ENCODE measurements around the gene NIPBL.

NIPBL gene

GRCh38 chr5:37055383-37055990 lies 178.9 kb downstream of the NIPBL start:
- H3K4me3 ChIP-seq (ENCODE audit: low read depth, low read length, poor library complexity, severe bottlenecking), result no peak overlapping the region
- no peak for TF ChIP-seq EZH2 (IDR thresholded peaks at IDR 0.05; ENCODE audit: borderline replicate concordance, low read length)
- TF ChIP-seq, protein P1, sequence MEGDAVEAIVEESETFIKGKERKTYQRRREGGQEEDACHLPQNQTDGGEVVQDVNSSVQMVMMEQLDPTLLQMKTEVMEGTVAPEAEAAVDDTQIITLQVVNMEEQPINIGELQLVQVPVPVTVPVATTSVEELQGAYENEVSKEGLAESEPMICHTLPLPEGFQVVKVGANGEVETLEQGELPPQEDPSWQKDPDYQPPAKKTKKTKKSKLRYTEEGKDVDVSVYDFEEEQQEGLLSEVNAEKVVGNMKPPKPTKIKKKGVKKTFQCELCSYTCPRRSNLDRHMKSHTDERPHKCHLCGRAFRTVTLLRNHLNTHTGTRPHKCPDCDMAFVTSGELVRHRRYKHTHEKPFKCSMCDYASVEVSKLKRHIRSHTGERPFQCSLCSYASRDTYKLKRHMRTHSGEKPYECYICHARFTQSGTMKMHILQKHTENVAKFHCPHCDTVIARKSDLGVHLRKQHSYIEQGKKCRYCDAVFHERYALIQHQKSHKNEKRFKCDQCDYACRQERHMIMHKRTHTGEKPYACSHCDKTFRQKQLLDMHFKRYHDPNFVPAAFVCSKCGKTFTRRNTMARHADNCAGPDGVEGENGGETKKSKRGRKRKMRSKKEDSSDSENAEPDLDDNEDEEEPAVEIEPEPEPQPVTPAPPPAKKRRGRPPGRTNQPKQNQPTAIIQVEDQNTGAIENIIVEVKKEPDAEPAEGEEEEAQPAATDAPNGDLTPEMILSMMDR (IDR thresholded peaks at IDR 0.05; ENCODE audit: low read length), result no peak
- H3K27me3 ChIP-seq (ENCODE audit: insufficient read depth, low read length), result no peaks in the 10 kb centered on the region
- no peaks in the 10 kb centered on the region for H3K79me2 ChIP-seq (ENCODE audit: insufficient read depth, low read length)
- H3K36me3 ChIP-seq (ENCODE audit: insufficient read depth, low read length), result peaks cover 76% of the 10 kb centered on the region
- H3K4me2 ChIP-seq (ENCODE audit: low read length), result no peak overlapping the region
- H3F3A ChIP-seq (ENCODE audit: insufficient read depth, low read length), result no peaks in the 10 kb centered on the region
- no peaks in the 10 kb centered on the region for H3K9me2 ChIP-seq (ENCODE audit: low read depth, low read length)
- H3K9me3 ChIP-seq (ENCODE audit: low read length), result no peaks in the 10 kb centered on the region
- H3K9ac ChIP-seq (ENCODE audit: low read length), result no peak overlapping the region
- no peak overlapping the region for H3K27ac ChIP-seq (ENCODE audit: low read depth, low read length, poor library complexity, severe bottlenecking)
- no peaks in the 10 kb centered on the region for H4K20me1 ChIP-seq (ENCODE audit: insufficient read depth, low read length)
- H3K4me1 ChIP-seq (ENCODE audit: insufficient read depth, low read length, severe bottlenecking), result no peaks in the 10 kb centered on the region
- no peak overlapping the region for H2AFZ ChIP-seq (ENCODE audit: low read length)

- Histone ChIP-seq H3K9ac (ENCODE audit: low read length) (no peak overlapping the region), H3K4me3 (ENCODE audit: low read depth, low read length, poor library complexity, severe bottlenecking) (no peak overlapping the region), H3K27ac (ENCODE audit: low read depth, low read length, poor library complexity, severe bottlenecking) (no peak overlapping the region), H3K4me1 (ENCODE audit: insufficient read depth, low read length, severe bottlenecking) (no peaks in the 10 kb centered on the region), H3K36me3 (ENCODE audit: insufficient read depth, low read length) (peaks cover 76% of the 10 kb centered on the region), H4K20me1 (ENCODE audit: insufficient read depth, low read length) (no peaks in the 10 kb centered on the region), H3F3A (ENCODE audit: insufficient read depth, low read length) (no peaks in the 10 kb centered on the region), H3K9me3 (ENCODE audit: low read length) (no peaks in the 10 kb centered on the region), H2AFZ (ENCODE audit: low read length) (no peak overlapping the region), H3K4me2 (ENCODE audit: low read length) (no peak overlapping the region), H3K79me2 (ENCODE audit: insufficient read depth, low read length) (no peaks in the 10 kb centered on the region), H3K27me3 (ENCODE audit: insufficient read depth, low read length) (no peaks in the 10 kb centered on the region), H3K9me2 (ENCODE audit: low read depth, low read length) (no peaks in the 10 kb centered on the region)
- TF ChIP-seq, protein P1 (IDR thresholded peaks at IDR 0.05; ENCODE audit: low read length), result no peak
- no peak for TF ChIP-seq EZH2 (IDR thresholded peaks at IDR 0.05; ENCODE audit: borderline replicate concordance, low read length)
Measured at GRCh38 chr5:37056762-37057161, 180.2 kb downstream of the NIPBL start.

DNA sequence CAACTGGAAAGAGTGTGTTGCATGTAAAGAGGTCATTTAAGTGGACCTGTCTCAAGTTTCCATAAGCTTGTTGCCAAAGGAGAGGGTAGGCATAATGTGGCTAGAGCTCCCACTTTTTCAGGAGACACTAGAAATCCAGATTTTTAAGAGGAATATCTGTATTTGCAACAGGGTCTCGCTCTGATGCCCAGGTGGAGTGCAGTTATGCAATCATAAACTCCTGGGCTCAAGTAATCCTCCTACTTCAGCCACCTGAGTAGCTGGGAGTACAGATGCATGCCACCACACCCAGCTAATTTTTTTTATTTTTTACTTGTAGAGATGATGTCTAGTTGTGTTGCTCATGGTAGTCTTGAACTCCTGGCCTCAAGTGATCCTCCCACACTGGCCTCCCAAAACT lies 183.5 kb downstream of the NIPBL start:
- H3K27ac ChIP-seq (ENCODE audit: low read depth, low read length, poor library complexity, severe bottlenecking), result no peak overlapping the region
- H3K4me2 ChIP-seq (ENCODE audit: low read length), result no peak overlapping the region
- H3K9me2 ChIP-seq (ENCODE audit: low read depth, low read length), result no peaks in the 10 kb centered on the region
- no peak overlapping the region for H3K4me3 ChIP-seq (ENCODE audit: low read depth, low read length, poor library complexity, severe bottlenecking)
- peaks cover 78% of the 10 kb centered on the region for H3K36me3 ChIP-seq (ENCODE audit: insufficient read depth, low read length)
- H3K79me2 ChIP-seq (ENCODE audit: insufficient read depth, low read length), result no peaks in the 10 kb centered on the region
- H2AFZ ChIP-seq (ENCODE audit: low read length), result no peak overlapping the region
- no peaks in the 10 kb centered on the region for H3K9me3 ChIP-seq (ENCODE audit: low read length)
- no peak overlapping the region for H3K9ac ChIP-seq (ENCODE audit: low read length)
- no peaks in the 10 kb centered on the region for H4K20me1 ChIP-seq (ENCODE audit: insufficient read depth, low read length)
- no peak for TF ChIP-seq EZH2 (IDR thresholded peaks at IDR 0.05; ENCODE audit: borderline replicate concordance, low read length)
- TF ChIP-seq, protein P1 (IDR thresholded peaks at IDR 0.05; ENCODE audit: low read length), result no peak
- no peaks in the 10 kb centered on the region for H3F3A ChIP-seq (ENCODE audit: insufficient read depth, low read length)
- H3K4me1 ChIP-seq (ENCODE audit: insufficient read depth, low read length, severe bottlenecking), result no peaks in the 10 kb centered on the region
- no peaks in the 10 kb centered on the region for H3K27me3 ChIP-seq (ENCODE audit: insufficient read depth, low read length)
